Vagina (tissue), 2 donors: ENCODE results near the gene PGLYRP2.

Source experiments
- POLR2A ChIP-seq, 2 donors: fragments of 450-650 bp; IDR thresholded peaks; one replicate each; pipeline ENCODE4 v1.6.1; 2017; ENCODE audit warnings: antibody characterized with exemption in 2 of 2, mild to moderate bottlenecking in 2 of 2, moderate library complexity in 2 of 2
- POLR2AphosphoS5 ChIP-seq, 2 donors: sonication (generic); formaldehyde crosslinking; IDR thresholded peaks; one replicate each; pipeline ENCODE4 v1.9.0; 2017; ENCODE audit warnings: antibody characterized with exemption in 2 of 2, mild to moderate bottlenecking in 2 of 2, low read depth in 1 of 2; ENCODE audit not compliant: insufficient read depth in 1 of 2
- TF ChIP-seq, protein P1 (sequence below), 3 experiments: fragments of 450-650 bp in 2 of 3; fragments of 200-600 bp in 1 of 3; sonication (generic) in 1 of 3; IDR thresholded peaks; one replicate each; pipeline ENCODE4 v1.5.1; 2017 to 2019; ENCODE audit warnings: antibody characterized with exemption in 3 of 3, mild to moderate bottlenecking in 2 of 3, moderate library complexity in 2 of 3

DNA sequence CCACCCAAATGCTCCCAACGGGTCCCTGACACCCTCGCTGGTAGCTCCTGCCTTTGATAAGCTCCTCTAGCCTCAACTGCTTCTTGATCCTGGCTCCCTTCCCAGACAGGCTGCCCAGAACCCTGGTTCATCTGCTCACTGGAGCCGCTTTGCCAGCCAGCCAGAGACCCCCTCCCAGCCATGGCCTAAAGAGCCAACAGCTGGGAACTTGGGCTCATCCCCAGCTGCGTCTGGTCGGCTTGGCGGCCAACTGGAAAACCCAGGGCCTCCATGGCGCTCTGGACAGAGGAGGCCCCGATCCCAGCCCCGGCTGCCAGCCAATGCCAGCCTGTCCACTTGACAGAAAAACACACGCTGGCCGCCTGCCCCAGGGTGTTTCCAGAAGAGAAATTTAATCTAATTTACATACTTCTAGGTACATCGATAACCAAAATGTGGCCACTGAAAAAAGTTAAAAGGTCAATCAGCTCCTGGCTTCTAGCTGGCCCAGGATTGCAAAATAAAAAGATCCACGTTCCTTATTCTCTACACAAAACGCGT, 57.5 kb downstream of the PGLYRP2 start:
- TF ChIP-seq, protein P1, sequence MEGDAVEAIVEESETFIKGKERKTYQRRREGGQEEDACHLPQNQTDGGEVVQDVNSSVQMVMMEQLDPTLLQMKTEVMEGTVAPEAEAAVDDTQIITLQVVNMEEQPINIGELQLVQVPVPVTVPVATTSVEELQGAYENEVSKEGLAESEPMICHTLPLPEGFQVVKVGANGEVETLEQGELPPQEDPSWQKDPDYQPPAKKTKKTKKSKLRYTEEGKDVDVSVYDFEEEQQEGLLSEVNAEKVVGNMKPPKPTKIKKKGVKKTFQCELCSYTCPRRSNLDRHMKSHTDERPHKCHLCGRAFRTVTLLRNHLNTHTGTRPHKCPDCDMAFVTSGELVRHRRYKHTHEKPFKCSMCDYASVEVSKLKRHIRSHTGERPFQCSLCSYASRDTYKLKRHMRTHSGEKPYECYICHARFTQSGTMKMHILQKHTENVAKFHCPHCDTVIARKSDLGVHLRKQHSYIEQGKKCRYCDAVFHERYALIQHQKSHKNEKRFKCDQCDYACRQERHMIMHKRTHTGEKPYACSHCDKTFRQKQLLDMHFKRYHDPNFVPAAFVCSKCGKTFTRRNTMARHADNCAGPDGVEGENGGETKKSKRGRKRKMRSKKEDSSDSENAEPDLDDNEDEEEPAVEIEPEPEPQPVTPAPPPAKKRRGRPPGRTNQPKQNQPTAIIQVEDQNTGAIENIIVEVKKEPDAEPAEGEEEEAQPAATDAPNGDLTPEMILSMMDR (IDR thresholded peaks at IDR 0.05), result no peak
- peak in 1 of 2 donors; percentile 35 for TF ChIP-seq POLR2AphosphoS5 (IDR thresholded peaks at IDR 0.05; ENCODE audit: insufficient read depth in 1 of 2, low read depth in 1 of 2)
- TF ChIP-seq POLR2A (IDR thresholded peaks at IDR 0.05), result no peak
